MM.1S (cell line): Measurements from ENCODE around the gene MYOZ3.

Experiments used
- DNase-seq: peaks from one replicate; pipeline ENCODE4 v3.0.0-alpha.2; 2015
- H2AFZ ChIP-seq: fragments of 300-600 bp; sonication (generic); 2 replicates; pipeline ENCODE4 v1.6.0; 2016; ENCODE audit warnings: antibody characterized with exemption, low read length
- H3F3A ChIP-seq: fragments of 300-600 bp; sonication (generic); 2 replicates; pipeline ENCODE4 v1.6.1; 2016; ENCODE audit warnings: mild to moderate bottlenecking, antibody characterized with exemption, low read length, moderate library complexity, mixed read lengths; ENCODE audit not compliant: insufficient read depth
- H3K27ac ChIP-seq: fragments of 300-600 bp; sonication (generic); 2 replicates; pipeline ENCODE4 v1.5.1; 2016; ENCODE audit warnings: mild to moderate bottlenecking, low read length
- H3K27me3 ChIP-seq: fragments of 300-600 bp; sonication (generic); replicated peaks from 2 replicates; pipeline ENCODE4 v1.6.0; 2016; ENCODE audit warnings: low read length; ENCODE audit not compliant: insufficient read depth
- H3K36me3 ChIP-seq: fragments of 300-600 bp; sonication (generic); replicated peaks from 2 replicates; pipeline ENCODE4 v1.6.1; 2016; ENCODE audit warnings: mild to moderate bottlenecking, low read length, mixed read lengths; ENCODE audit not compliant: insufficient read depth
- H3K4me1 ChIP-seq: fragments of 300-600 bp; sonication (generic); 2 replicates; pipeline ENCODE4 v1.6.1; 2016; ENCODE audit warnings: low read length, mixed read lengths
- H3K4me2 ChIP-seq: fragments of 300-600 bp; sonication (generic); 2 replicates; pipeline ENCODE4 v1.6.0; 2016; ENCODE audit warnings: low read depth, low read length
- H3K4me3 ChIP-seq: fragments of 300-600 bp; sonication (generic); 2 replicates; pipeline ENCODE4 v1.5.1; 2016; ENCODE audit warnings: low read length, mixed read lengths
- H3K79me2 ChIP-seq: fragments of 300-600 bp; sonication (generic); 2 replicates; pipeline ENCODE4 v1.6.1; 2016; ENCODE audit warnings: mixed run types, low read length, mixed read lengths
- H3K9ac ChIP-seq: fragments of 300-600 bp; sonication (generic); 2 replicates; pipeline ENCODE4 v1.6.1; 2016; ENCODE audit warnings: low read length, mixed read lengths
- H3K9me2 ChIP-seq: fragments of 300-600 bp; sonication (generic); replicated peaks from 2 replicates; pipeline ENCODE4 v1.6.1; 2016; ENCODE audit warnings: mild to moderate bottlenecking, low read length, mixed read lengths; ENCODE audit not compliant: insufficient read depth
- H3K9me3 ChIP-seq: fragments of 300-600 bp; sonication (generic); replicated peaks from 2 replicates; pipeline ENCODE4 v1.6.1; 2016; ENCODE audit warnings: mild to moderate bottlenecking, low read length, mixed read lengths; ENCODE audit not compliant: insufficient read depth
- H4K20me1 ChIP-seq: fragments of 300-600 bp; sonication (generic); 2 replicates; pipeline ENCODE4 v1.6.1; 2016; ENCODE audit warnings: mild to moderate bottlenecking, low read length, moderate library complexity, mixed read lengths; ENCODE audit not compliant: insufficient read depth
- EZH2 ChIP-seq: fragments of 300-600 bp; sonication (generic); optimal IDR thresholded peaks from 2 replicates; pipeline ENCODE3; 2017; ENCODE audit warnings: low read depth, mild to moderate bottlenecking, antibody characterized with exemption, low read length, mixed read lengths
- EZH2phosphoT487 ChIP-seq: fragments of 300-600 bp; sonication (generic); IDR thresholded peaks from 2 replicates; pipeline ENCODE4 v1.6.1; 2018; ENCODE audit warnings: antibody characterized with exemption, low read length
- TF ChIP-seq, protein P1 (sequence below): fragments of 300-600 bp; sonication (generic); IDR thresholded peaks from 2 replicates; pipeline ENCODE4 v1.5.1; 2016; ENCODE audit warnings: antibody characterized with exemption, low read length, mixed read lengths

Gene MYOZ3

DNA sequence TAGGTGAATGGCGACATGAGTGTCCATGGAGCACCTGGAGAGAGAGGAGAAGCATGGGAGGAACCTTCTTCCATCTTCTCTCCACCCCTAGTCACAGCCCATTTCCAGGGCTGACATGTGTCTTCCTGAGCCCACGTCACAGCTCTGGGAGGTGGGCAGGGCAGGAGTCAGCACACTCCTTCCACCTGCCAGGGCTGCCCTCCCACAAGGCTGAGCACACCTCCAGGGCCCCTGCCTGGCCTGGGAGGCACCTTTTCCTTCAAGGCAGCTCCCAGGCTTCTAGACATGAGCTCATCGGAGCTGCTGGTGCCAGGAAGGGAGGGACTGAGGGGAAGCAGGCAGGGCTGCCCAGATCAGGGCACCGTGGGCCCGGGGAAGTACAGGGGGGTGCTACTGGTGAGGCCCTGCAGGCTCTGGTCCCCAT lies 34.2 kb upstream of the MYOZ3 start:
- Histone ChIP-seq H3K9me3 (no peaks in the 10 kb centered on the region), H2AFZ (no peak overlapping the region), H3K4me3 (no peak overlapping the region), H3K36me3 (no peaks in the 10 kb centered on the region), H3K4me2 (no peak overlapping the region), H4K20me1 (no peaks in the 10 kb centered on the region), H3K9ac (no peak overlapping the region), H3K4me1 (peaks cover 7% of the 10 kb centered on the region; the same call in 1 of the 2 replicates), H3K79me2 (no peaks in the 10 kb centered on the region), H3F3A (0 out of 2 replicates have a peak, but pooled peaks cover 6% of the 10 kb centered on the region), H3K27me3 (peaks cover 3% of the 10 kb centered on the region; the same call in 1 of the 2 replicates), H3K9me2 (no peaks in the 10 kb centered on the region), H3K27ac (no peak overlapping the region)
- DNase-seq: no peak
- TF ChIP-seq, protein P1, sequence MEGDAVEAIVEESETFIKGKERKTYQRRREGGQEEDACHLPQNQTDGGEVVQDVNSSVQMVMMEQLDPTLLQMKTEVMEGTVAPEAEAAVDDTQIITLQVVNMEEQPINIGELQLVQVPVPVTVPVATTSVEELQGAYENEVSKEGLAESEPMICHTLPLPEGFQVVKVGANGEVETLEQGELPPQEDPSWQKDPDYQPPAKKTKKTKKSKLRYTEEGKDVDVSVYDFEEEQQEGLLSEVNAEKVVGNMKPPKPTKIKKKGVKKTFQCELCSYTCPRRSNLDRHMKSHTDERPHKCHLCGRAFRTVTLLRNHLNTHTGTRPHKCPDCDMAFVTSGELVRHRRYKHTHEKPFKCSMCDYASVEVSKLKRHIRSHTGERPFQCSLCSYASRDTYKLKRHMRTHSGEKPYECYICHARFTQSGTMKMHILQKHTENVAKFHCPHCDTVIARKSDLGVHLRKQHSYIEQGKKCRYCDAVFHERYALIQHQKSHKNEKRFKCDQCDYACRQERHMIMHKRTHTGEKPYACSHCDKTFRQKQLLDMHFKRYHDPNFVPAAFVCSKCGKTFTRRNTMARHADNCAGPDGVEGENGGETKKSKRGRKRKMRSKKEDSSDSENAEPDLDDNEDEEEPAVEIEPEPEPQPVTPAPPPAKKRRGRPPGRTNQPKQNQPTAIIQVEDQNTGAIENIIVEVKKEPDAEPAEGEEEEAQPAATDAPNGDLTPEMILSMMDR: no peak
- TF ChIP-seq EZH2 (no peak), EZH2phosphoT487 (no peak)

DNA sequence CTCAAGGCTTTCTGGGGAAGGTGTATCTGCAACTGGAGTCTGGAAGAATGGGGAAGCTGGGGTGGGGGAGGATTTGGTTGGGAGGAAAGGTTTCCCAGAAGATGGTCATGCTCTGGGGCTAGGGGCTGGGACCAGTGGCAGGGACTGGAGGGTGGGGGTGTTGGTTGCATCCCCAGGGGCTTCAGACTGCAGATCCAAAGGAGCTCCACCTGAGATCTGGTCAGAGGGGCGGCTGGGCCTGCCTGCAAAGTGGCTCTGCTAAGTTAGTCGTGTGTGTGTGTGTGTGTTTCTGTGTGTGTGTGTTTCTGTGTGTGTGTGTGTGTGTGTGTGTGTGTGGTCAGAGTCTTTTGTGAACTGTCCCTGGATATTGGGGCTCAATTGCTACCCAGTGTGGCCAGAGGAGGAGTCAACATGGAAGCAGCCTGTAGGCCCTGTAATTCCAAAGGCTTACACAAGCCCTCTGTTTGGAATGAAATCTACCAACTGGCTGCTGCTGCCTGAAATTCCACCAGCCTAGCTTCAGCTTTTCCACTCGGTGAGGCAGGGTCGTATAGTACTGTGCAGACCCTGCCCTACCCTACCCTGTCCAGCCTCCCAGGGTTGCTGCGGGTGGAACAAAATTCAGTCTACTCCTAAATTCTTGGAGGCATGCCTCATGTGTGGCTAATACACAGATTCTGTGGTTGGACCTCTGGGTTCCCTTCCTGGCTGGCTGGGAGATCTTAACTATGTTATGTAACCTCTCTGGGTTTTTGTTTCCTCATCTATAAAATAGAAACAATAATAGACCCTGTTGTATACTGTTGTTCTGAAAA lies 33.1 kb upstream of the MYOZ3 start:
- 0 out of 2 replicates have a peak, but pooled peaks cover 6% of the 10 kb centered on the region for H3F3A ChIP-seq
- H3K79me2 ChIP-seq: no peaks in the 10 kb centered on the region
- H3K36me3 ChIP-seq: no peaks in the 10 kb centered on the region
- TF ChIP-seq, protein P1: no peak
- TF ChIP-seq EZH2: no peak
- TF ChIP-seq EZH2phosphoT487: no peak
- H3K9me2 ChIP-seq: no peaks in the 10 kb centered on the region
- H3K9ac ChIP-seq: no peak overlapping the region
- H3K4me3 ChIP-seq: no peak overlapping the region
- no peak overlapping the region for H3K4me2 ChIP-seq
- no peaks in the 10 kb centered on the region for H4K20me1 ChIP-seq
- H3K4me1 ChIP-seq: peaks cover 7% of the 10 kb centered on the region; the same call in 1 of the 2 replicates
- DNase-seq: no peak
- H3K27me3 ChIP-seq: peaks cover 3% of the 10 kb centered on the region; the same call in 1 of the 2 replicates
- H3K9me3 ChIP-seq: no peaks in the 10 kb centered on the region
- no peak overlapping the region for H3K27ac ChIP-seq
- no peak overlapping the region for H2AFZ ChIP-seq

DNA sequence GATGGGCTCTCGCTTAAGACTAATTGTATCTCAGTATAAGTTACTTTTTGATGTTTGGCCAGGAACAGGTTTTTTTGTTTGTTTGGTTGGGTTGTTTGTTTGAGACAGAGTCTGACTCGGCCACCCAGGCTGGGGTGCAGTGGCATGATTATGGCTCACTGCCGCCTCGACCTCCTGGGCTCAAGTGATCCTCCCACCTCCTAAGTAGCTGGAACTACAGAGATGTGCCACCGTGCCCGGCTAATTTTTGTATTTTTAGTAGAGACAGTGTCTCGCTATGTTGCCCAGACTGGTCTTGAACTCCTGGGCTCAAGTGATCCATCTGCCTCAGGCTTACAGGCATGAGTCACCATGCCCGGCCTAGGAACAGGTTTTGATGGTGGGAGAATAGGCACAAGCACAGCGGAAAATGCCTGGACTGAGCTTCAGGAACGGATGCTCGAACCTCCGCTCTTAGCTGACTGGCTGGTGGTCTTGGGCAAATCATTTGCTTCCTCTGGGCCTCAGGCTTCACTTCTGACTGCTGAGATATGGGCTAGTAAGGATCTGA lies 32.0 kb upstream of the MYOZ3 start:
- DNase-seq: no peak
- Histone ChIP-seq H3K9me3 (no peaks in the 10 kb centered on the region), H3K79me2 (no peaks in the 10 kb centered on the region), H3F3A (0 out of 2 replicates have a peak, but pooled peaks cover 3% of the 10 kb centered on the region), H3K27me3 (peaks cover 3% of the 10 kb centered on the region; the same call in 1 of the 2 replicates), H2AFZ (no peak overlapping the region), H4K20me1 (no peaks in the 10 kb centered on the region), H3K9ac (no peak overlapping the region), H3K9me2 (no peaks in the 10 kb centered on the region), H3K27ac (no peak overlapping the region), H3K4me3 (no peak overlapping the region), H3K4me2 (no peak overlapping the region), H3K4me1 (peaks cover 3% of the 10 kb centered on the region; the same call in 1 of the 2 replicates), H3K36me3 (no peaks in the 10 kb centered on the region)
- TF ChIP-seq EZH2phosphoT487 (no peak), EZH2 (no peak)
- TF ChIP-seq, protein P1: no peak
